Right renal cortex interstitium (tissue), 3 donors: ENCODE measurements around the gene FAM13A. TPM values are rescaled to one million over a fixed set of nuclear protein-coding genes. Genes with fewer than 3 reads are reported as not detected.
A peak's percentile ranks its signal among the peaks of the same experiment; 100 is the strongest.
"Not testable (repeated sequence)": the region's sequence is repeated elsewhere in the genome, so short reads cannot be mapped to it uniquely, and the experiment has no call there.

ENCODE experiments used
- DNase-seq, 3 donors: peaks; one replicate each; pipeline ENCODE4 v3.0.0-alpha.2; 2013; ENCODE audit warnings: low read depth in 3 of 3, low spot score in 2 of 3
- polyA plus RNA-seq, 3 donors: library from polyadenylated mRNA; unstranded; fragments of 120-200 nt; gene quantifications; one replicate each; pipeline ENCODE4 v1.2.1, GENCODE V29; 2013; ENCODE audit not compliant: insufficient read length in 3 of 3

The FAM13A gene
- polyA plus RNA-seq, 3 donors, result 30.6 to 31.9 (median 31.6) TPM

GRCh38 chr4:88908521-88908920, 148.5 kb downstream of the FAM13A start:
- no peak for DNase-seq

GRCh38 chr4:88908003-88908402, 149.0 kb downstream of the FAM13A start:
- DNase-seq, result no peak

DNA sequence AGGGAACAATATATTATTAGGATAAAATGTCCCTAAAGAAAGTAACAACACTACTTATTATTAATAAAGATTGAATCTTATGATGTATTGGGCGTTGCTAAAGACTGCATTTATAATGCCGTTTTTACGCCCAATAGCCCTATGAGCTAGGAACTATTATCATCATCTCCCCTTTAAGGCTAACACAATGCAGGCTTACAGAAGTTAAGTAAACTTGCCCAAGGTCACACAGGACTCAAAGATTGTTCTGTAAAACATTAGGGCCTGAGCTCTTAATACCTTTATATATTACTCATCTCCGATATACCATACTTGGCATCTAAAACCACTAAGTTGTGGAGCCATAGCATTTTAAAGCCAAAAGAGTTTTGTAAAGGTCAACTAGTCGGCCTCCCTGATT, 149.5 kb downstream of the FAM13A start:
- DNase-seq, result no peak

GRCh38 chr4:88904240-88904639, 152.7 kb downstream of the FAM13A start:
- DNase-seq, result not testable (repeated sequence)

GRCh38 chr4:88900432-88900831, 156.6 kb downstream of the FAM13A start:
- DNase-seq, result no peak

GRCh38 chr4:88897752-88898151, 159.2 kb downstream of the FAM13A start:
- no peak for DNase-seq

DNA sequence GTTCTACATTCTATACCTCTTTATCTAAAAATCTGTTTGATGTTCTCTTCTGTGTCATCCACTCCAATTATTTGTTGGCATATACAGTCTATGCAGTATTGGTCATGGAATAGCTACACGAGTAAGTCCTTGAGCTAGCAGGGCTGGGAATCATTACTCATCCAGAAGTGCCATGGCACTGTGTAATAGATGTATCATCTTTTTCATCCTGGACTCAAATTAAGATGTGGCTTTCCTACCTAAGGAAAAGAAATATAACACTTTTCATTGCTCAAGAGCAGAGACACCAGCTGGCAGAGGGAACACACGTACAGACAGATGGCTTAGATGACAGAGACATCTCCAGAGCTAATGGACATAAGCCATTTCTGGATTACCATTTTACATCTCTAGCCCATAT, 159.8 kb downstream of the FAM13A start:
- DNase-seq, result no peak

- DNase-seq, result no peak
Measured at GRCh38 chr4:88893961-88894360, 163.0 kb downstream of the FAM13A start.

- DNase-seq, result no peak
Measured at GRCh38 chr4:88892646-88893045, 164.3 kb downstream of the FAM13A start.

- DNase-seq, result no peak
Measured at GRCh38 chr4:88891636-88892035, 165.3 kb downstream of the FAM13A start.

- not testable (repeated sequence) for DNase-seq
Measured at GRCh38 chr4:88887409-88887808, 169.6 kb downstream of the FAM13A start.

GRCh38 chr4:88881227-88881569, 175.8 kb downstream of the FAM13A start:
- DNase-seq, result no peak

DNA sequence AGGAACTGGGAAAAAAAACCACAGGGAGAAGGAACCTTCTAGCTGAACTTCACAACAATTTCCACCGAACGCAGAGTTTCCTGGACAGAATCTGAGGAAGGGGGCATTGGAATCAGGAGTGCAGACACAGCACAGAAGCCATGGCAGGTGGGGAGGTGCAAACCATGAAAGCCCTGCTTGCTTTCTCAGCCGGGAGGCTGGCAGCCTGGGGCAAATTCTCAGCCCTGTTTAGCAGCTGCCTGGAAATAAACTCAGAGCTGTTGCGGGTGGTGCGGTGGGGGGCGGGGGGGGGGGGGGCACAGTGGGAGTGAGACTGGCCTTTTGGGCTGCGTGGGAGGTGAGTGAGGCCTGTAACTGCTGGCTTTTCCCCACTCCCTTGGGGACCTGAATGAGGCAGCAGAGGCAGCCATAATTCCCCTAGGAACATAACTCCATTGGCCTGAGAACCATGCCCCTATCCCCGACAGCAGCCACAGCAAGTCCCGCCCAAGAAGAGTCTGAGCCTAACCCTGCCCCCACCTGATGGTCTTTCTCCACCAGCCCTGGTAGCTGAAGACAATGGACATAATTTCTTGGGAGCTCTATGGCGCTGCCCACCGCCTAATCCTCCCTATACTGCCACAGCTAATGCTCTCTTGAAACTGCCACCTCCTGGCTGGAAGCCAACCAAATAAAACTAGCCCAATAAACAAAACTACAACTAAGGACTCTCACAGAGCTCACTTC, 176.3 kb downstream of the FAM13A start:
- DNase-seq, result no peak

- DNase-seq, result no peak
Measured at GRCh38 chr4:88879991-88880390, 177.0 kb downstream of the FAM13A start.

GRCh38 chr4:88878642-88879041, 178.3 kb downstream of the FAM13A start:
- DNase-seq, result no peak

DNA sequence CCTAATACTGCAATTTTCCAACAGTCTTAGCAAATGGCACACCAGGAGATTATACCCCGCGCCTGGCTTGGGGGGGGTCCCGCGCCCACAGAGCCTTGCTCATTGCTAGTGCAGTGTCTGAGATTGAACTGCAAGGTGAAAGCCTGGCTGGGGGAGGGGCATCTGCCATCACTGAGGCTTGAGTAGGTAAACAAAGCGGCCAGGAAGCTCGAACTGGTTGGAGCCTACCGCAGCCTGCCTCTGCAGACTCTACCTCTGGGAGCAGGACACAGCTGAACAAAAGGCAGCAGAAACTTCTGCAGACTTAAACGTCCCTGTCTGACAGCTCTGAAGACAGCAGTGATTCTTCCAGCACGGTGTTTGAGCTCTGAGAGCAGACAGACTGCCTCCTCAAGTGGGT, 186.6 kb downstream of the FAM13A start:
- DNase-seq, result no peak

DNA sequence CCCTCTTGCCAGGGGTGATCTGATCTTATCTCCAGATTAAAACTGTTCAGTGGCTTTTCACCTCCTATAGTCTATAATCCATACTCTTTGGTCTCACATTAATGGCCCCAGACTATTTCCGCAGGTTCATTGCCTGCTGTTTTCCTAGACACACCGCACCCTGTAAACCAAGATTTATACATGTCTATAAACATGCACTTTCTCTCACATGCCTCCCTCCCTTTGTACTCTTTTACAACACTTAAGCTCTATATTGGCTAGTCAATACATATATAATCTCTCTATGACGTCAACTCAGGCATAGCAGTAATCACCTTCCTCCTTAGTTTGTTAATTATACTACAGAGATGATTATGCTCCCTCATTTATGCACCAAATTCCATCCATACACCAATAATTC, 188.5 kb downstream of the FAM13A start:
- no peak for DNase-seq

DNA sequence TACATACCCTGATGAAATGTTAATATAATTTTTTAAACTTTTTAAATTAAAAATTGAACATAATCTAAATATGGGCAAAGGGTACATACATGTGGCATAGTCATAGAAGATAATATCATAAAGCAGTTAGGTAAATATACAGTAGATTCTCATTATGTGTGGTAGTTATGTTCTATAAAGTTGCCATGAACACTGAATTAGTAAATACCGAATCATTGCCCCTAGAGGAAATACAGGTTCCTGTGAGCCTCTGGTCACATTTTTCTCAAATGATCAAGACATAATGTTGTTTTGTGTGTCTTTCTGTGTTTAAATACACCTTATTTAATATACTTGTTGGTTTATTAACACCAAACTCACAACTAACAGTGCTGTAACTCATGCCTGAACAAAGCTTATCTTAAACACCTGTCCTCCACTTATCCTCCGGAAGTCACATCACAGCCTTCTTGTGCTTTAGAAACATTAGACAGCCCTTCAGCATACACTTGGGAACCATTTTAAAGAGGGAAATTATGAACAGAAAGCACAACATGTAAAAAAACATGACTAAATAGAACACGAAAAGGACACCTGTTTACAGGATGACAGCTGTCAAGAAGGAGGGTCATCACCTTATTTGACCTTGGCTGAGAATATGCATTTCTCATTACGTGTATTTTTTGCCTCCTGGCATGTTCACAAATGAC, 190.0 kb downstream of the FAM13A start:
- DNase-seq, result no peak

- no peak for DNase-seq
Measured at GRCh38 chr4:88865466-88865865, 191.5 kb downstream of the FAM13A start.

- no peak for DNase-seq
Measured at GRCh38 chr4:88865046-88865445, 191.9 kb downstream of the FAM13A start.

GRCh38 chr4:88860586-88860985, 196.4 kb downstream of the FAM13A start:
- peak in 1 of 3 donors; percentile 41 for DNase-seq

DNA sequence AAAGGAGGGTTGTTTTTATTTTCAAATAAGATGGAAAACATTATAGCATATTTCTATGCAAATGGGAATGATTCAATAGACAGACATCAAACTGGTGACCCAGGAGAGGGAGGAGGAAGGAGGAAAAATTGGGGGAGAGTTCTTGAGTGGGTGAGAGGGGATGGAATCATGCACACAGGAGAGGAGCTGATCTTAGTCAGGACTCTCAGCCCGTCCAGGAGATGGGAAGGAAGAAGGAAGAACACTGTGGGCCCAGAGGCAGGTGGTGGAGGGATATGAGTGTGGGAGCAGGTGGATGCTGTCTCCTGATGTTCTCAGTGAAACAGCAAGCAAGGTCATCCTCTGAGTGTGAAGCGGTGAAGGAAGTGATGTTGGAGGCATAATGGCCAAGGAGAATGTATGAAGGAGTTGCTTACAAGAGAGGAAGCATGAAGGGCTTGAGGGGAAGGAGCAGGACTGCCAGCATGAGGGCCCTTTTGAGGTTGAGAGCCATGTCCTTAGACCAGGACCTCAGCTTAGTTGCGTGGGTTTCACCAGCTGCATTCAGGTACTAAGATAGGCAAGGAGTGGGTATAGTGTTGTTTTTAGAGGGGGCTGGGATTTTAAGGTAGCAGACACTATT, 197.7 kb downstream of the FAM13A start:
- no peak for DNase-seq
